ENCODE data around the gene PADI1.

The PADI1 gene

GRCh38 chr1:17181781-17182464 lies 23.0 kb upstream of the PADI1 start:
- DNase-seq (ENCODE audit: low read depth in 2 of 2), result no peak

- no peak for DNase-seq (ENCODE audit: low read depth in 2 of 2)
Measured at GRCh38 chr1:17183388-17184160, 21.4 kb upstream of the PADI1 start.

GRCh38 chr1:17184161-17184665 lies 20.7 kb upstream of the PADI1 start:
- DNase-seq (ENCODE audit: low read depth in 2 of 2), result no peak

GRCh38 chr1:17184822-17185484 lies 20.0 kb upstream of the PADI1 start:
- no peak for DNase-seq (ENCODE audit: low read depth in 2 of 2)

- no peak for DNase-seq (ENCODE audit: low read depth in 2 of 2)
Measured at GRCh38 chr1:17185485-17185860, 19.5 kb upstream of the PADI1 start.

GRCh38 chr1:17186216-17186909 lies 18.6 kb upstream of the PADI1 start:
- no peak for DNase-seq (ENCODE audit: low read depth in 2 of 2)

GRCh38 chr1:17187051-17187450 lies 17.9 kb upstream of the PADI1 start:
- no peak for DNase-seq (ENCODE audit: low read depth in 2 of 2)

GRCh38 chr1:17188217-17188616 lies 16.7 kb upstream of the PADI1 start:
- DNase-seq (ENCODE audit: low read depth in 2 of 2), result no peak

GRCh38 chr1:17188889-17189631 lies 15.9 kb upstream of the PADI1 start:
- no peak for DNase-seq (ENCODE audit: low read depth in 2 of 2)

- DNase-seq (ENCODE audit: low read depth in 2 of 2), result no peak
Measured at GRCh38 chr1:17189632-17189990, 15.3 kb upstream of the PADI1 start.

- DNase-seq (ENCODE audit: low read depth in 2 of 2), result no peak
Measured at GRCh38 chr1:17190010-17190995, 14.6 kb upstream of the PADI1 start.

GRCh38 chr1:17191990-17192242 lies 13.0 kb upstream of the PADI1 start:
- no peak for DNase-seq (ENCODE audit: low read depth in 2 of 2)

- no peak for DNase-seq (ENCODE audit: low read depth in 2 of 2)
Measured at GRCh38 chr1:17192394-17193221, 12.3 kb upstream of the PADI1 start.

GRCh38 chr1:17193222-17194132 lies 11.5 kb upstream of the PADI1 start:
- no peak for DNase-seq (ENCODE audit: low read depth in 2 of 2)

GRCh38 chr1:17194133-17194475 lies 10.8 kb upstream of the PADI1 start:
- no peak for DNase-seq (ENCODE audit: low read depth in 2 of 2)

GRCh38 chr1:17194615-17195528 lies 10.1 kb upstream of the PADI1 start:
- DNase-seq (ENCODE audit: low read depth in 2 of 2), result no peak

- DNase-seq (ENCODE audit: low read depth in 2 of 2), result no peak
Measured at GRCh38 chr1:17195731-17196130, 9.2 kb upstream of the PADI1 start.
